Activated CD8-positive, alpha-beta memory T cell treated with anti-CD3 and anti-CD28 coated beads, Interleukin-2, amount 50 U/mL, for 48 hours (primary cell): ENCODE results near the gene C22orf31.
"Not testable (repeated sequence)": the region's sequence is repeated elsewhere in the genome, so short reads cannot be mapped to it uniquely, and the experiment has no call there.

ENCODE experiments used
- DNase-seq: peaks from one replicate; pipeline ENCODE4 v3.0.0-alpha.2; 2020

The C22orf31 gene

GRCh38 chr22:29053048-29053702, 8.5 kb downstream of the C22orf31 start:
- no peak for DNase-seq

GRCh38 chr22:29050457-29050856, 11.2 kb downstream of the C22orf31 start:
- no peak for DNase-seq

GRCh38 chr22:29049655-29050263, 11.9 kb downstream of the C22orf31 start:
- DNase-seq, result no peak

GRCh38 chr22:29048822-29049654, 12.6 kb downstream of the C22orf31 start:
- DNase-seq, result no peak

GRCh38 chr22:29044657-29045176, 16.9 kb downstream of the C22orf31 start:
- no peak for DNase-seq

GRCh38 chr22:29043906-29044575, 17.6 kb downstream of the C22orf31 start:
- DNase-seq, result no peak

GRCh38 chr22:29041408-29041807, 20.2 kb downstream of the C22orf31 start:
- DNase-seq, result no peak

GRCh38 chr22:29040385-29041275, 21.0 kb downstream of the C22orf31 start:
- peak; percentile 64 for DNase-seq

GRCh38 chr22:29039684-29040083, 21.9 kb downstream of the C22orf31 start:
- DNase-seq, result not testable (repeated sequence)

- no peak for DNase-seq
Measured at GRCh38 chr22:29039148-29039547, 22.5 kb downstream of the C22orf31 start.

GRCh38 chr22:29037340-29037932, 24.2 kb downstream of the C22orf31 start:
- DNase-seq, result no peak

GRCh38 chr22:29032584-29032983, 29.0 kb downstream of the C22orf31 start:
- DNase-seq, result no peak

- no peak for DNase-seq
Measured at GRCh38 chr22:29032014-29032475, 29.6 kb downstream of the C22orf31 start.

GRCh38 chr22:29031227-29032011, 30.2 kb downstream of the C22orf31 start:
- no peak for DNase-seq

- no peak for DNase-seq
Measured at GRCh38 chr22:29030618-29031226, 30.9 kb downstream of the C22orf31 start.

GRCh38 chr22:29030016-29030617, 31.5 kb downstream of the C22orf31 start:
- DNase-seq, result no peak

GRCh38 chr22:29029202-29030000, 32.2 kb downstream of the C22orf31 start:
- DNase-seq, result no peak

GRCh38 chr22:29028468-29028867, 33.2 kb downstream of the C22orf31 start:
- no peak for DNase-seq

GRCh38 chr22:29026579-29026978, 35.1 kb downstream of the C22orf31 start:
- DNase-seq, result no peak
